ENCODE results near the gene CA11.

The CA11 gene

DNA sequence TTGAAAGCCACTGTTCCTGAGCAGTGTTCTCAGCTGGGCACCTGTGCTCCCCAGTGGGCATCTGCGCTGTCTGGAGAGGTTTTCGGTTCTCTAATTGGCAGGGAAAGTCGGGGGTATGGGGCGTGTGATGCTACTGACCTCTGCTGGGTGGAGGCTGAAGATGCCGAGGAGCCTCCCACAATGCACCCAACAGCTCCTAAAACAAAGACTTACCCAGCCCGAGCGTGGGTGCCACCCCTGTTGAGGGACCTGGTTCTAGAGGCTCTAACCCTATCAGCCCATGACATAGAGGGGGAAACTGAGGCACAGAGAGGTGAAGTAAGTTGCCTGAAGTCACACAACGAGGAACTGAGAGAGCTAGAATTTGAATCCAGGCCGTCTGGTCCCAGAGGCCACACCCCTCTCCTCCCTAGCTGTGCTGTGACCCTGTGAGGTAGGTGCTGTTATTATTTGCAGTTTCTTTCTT is 37.2 kb downstream of the CA11 start:
- peak overlapping the region; percentile 18 for H3K4me3 ChIP-seq (ENCODE audit: low read depth, low read length)
- TF ChIP-seq, protein P1, sequence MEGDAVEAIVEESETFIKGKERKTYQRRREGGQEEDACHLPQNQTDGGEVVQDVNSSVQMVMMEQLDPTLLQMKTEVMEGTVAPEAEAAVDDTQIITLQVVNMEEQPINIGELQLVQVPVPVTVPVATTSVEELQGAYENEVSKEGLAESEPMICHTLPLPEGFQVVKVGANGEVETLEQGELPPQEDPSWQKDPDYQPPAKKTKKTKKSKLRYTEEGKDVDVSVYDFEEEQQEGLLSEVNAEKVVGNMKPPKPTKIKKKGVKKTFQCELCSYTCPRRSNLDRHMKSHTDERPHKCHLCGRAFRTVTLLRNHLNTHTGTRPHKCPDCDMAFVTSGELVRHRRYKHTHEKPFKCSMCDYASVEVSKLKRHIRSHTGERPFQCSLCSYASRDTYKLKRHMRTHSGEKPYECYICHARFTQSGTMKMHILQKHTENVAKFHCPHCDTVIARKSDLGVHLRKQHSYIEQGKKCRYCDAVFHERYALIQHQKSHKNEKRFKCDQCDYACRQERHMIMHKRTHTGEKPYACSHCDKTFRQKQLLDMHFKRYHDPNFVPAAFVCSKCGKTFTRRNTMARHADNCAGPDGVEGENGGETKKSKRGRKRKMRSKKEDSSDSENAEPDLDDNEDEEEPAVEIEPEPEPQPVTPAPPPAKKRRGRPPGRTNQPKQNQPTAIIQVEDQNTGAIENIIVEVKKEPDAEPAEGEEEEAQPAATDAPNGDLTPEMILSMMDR (IDR thresholded peaks at IDR 0.05; ENCODE audit: low read depth, low read length): peak; percentile 100
- TF ChIP-seq MYC (IDR thresholded peaks at IDR 0.05; ENCODE audit: low read depth, low read length) (peak; percentile 89), POLR2A (IDR thresholded peaks at IDR 0.05; ENCODE audit: extremely low read depth, insufficient read length) (no peak)
- TF ChIP-seq, protein P2, sequence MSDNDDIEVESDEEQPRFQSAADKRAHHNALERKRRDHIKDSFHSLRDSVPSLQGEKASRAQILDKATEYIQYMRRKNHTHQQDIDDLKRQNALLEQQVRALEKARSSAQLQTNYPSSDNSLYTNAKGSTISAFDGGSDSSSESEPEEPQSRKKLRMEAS (IDR thresholded peaks at IDR 0.05; ENCODE audit: low read depth, low read length): peak; percentile 82
- peak; percentile 96 for DNase-seq (ENCODE audit: low read depth)

DNA sequence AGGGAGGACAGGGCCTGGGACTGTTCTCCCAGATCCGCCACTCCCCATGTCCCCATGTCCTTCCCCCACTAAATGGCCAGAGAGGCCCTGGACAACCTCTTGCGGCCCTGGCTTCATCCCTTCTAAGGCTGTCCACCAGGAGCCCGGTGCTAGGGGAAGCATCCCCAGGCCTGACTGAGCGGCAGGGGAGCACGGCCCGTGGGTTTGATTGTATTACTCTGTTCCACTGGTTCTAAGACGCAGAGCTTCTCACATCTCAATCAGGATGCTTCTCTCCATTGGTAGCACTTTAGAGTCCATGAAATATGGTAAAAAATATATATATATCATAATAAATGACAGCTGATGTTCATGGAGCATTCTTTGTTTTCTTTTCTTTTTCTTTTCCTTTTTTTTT is 38.6 kb downstream of the CA11 start:
- H3K4me3 ChIP-seq (ENCODE audit: low read depth, low read length): no peak overlapping the region
- no peak for DNase-seq (ENCODE audit: low read depth)
- TF ChIP-seq, protein P2 (IDR thresholded peaks at IDR 0.05; ENCODE audit: low read depth, low read length): no peak
- TF ChIP-seq POLR2A (IDR thresholded peaks at IDR 0.05; ENCODE audit: extremely low read depth, insufficient read length): no peak
- TF ChIP-seq, protein P1 (IDR thresholded peaks at IDR 0.05; ENCODE audit: low read depth, low read length): no peak
- TF ChIP-seq MYC (IDR thresholded peaks at IDR 0.05; ENCODE audit: low read depth, low read length): no peak

DNA sequence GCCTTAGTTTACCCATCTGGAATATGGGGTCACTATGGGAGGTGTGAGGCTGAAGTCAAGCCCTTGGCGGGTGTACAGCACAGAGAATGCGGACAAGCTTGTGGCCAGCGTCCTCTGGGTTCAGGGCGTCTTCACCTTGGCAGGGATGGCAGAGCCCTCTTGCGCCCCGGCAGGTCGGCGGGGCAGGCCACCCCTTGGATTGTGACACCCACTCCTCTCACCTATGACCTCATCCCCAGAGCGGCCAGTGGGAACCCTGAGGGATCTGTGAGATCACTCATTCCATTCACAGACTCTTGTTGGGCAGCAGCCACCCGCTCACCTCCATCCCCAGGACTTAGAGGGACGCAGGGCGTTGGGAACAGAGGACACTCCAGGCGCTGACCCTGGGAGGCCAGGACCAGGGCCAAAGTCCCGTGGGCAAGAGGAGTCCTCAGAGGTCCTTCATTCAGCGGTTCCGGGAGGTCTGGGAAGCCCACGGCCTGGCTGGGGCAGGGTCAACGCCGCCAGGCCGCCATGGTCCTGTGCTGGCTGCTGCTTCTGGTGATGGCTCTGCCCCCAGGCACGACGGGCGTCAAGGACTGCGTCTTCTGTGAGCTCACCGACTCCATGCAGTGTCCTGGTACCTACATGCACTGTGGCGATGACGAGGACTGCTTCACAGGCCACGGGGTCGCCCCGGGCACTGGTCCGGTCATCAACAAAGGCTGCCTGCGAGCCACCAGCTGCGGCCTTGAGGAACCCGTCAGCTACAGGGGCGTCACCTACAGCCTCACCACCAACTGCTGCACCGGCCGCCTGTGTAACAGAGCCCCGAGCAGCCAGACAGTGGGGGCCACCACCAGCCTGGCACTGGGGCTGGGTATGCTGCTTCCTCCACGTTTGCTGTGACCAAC is 39.3 kb downstream of the CA11 start, which contains the start of gene SPACA4:
Gene SPACA4, plus strand, starts transcription at position 280 of the 896 bp plus-strand sequence. Its CDS starts 237 bp downstream, at position 517.
- TF ChIP-seq, protein P2 (IDR thresholded peaks at IDR 0.05; ENCODE audit: low read depth, low read length): no peak
- TF ChIP-seq MYC (IDR thresholded peaks at IDR 0.05; ENCODE audit: low read depth, low read length) (no peak), POLR2A (IDR thresholded peaks at IDR 0.05; ENCODE audit: extremely low read depth, insufficient read length) (no peak)
- TF ChIP-seq, protein P1 (IDR thresholded peaks at IDR 0.05; ENCODE audit: low read depth, low read length): no peak
- no peak for DNase-seq (ENCODE audit: low read depth)
- H3K4me3 ChIP-seq (ENCODE audit: low read depth, low read length): no peak within 1 kb of the TSS

DNA sequence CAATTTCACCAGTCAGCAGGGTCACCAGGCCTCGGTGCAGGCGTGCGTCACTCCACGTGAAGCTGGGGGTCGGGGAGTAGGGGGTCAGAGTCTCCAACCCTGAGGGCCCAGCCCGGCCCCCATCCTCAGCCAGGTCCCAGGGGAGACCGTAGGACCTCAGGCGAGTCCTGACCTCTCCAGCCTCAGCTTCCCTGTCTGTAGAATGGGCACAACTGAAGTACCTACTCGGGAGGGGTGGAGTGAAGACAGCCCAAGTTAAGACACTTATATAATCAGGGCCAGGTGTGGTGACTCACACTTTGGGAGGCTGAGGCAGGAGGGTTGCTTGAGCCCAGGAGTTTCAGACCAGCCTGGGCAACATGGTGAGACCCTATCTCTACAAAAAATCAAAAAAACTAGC is 42.1 kb downstream of the CA11 start:
- TF ChIP-seq, protein P1 (IDR thresholded peaks at IDR 0.05; ENCODE audit: low read depth, low read length): no peak
- TF ChIP-seq POLR2A (IDR thresholded peaks at IDR 0.05; ENCODE audit: extremely low read depth, insufficient read length) (no peak), MYC (IDR thresholded peaks at IDR 0.05; ENCODE audit: low read depth, low read length) (no peak)
- TF ChIP-seq, protein P2 (IDR thresholded peaks at IDR 0.05; ENCODE audit: low read depth, low read length): no peak
- H3K4me3 ChIP-seq (ENCODE audit: low read depth, low read length): no peak overlapping the region
- peak; percentile 60 for DNase-seq (ENCODE audit: low read depth)

DNA sequence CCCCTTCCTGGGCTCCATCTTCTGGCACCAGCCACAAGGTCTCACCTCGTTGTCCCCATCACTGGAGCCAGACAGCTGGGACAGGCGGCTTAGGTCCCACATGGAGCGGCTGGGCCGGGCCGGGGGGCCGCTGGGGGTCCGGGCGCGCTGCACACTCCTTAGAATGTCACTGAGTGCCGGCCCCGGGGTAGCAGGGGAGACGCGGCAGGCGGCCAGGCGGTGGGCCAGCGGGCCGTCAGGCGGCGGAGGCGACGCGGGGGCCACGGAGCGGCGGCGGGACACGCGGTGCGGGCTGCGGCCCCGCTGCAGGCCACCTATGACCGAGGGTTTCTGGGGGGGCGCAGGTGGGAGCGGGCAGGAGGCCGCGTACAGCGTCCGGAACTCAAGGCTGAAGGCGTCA is 42.5 kb downstream of the CA11 start:
- no peak overlapping the region for H3K4me3 ChIP-seq (ENCODE audit: low read depth, low read length)
- TF ChIP-seq, protein P2 (IDR thresholded peaks at IDR 0.05; ENCODE audit: low read depth, low read length): no peak
- TF ChIP-seq POLR2A (IDR thresholded peaks at IDR 0.05; ENCODE audit: extremely low read depth, insufficient read length) (no peak), MYC (IDR thresholded peaks at IDR 0.05; ENCODE audit: low read depth, low read length) (no peak)
- TF ChIP-seq, protein P1 (IDR thresholded peaks at IDR 0.05; ENCODE audit: low read depth, low read length): no peak
- DNase-seq (ENCODE audit: low read depth): no peak

Measured in NB4 (cell line).